Stimulated activated CD4-positive, alpha-beta T cell treated with anti-CD3 and anti-CD28 coated beads, TNF-alpha, amount 100 ng/mL, for 24 hours (primary cell): ENCODE data around the gene MRE11.
"Not testable (repeated sequence)": the region's sequence is repeated elsewhere in the genome, so short reads cannot be mapped to it uniquely, and the experiment has no call there.

ENCODE experiments used
- DNase-seq, 3 experiments: peaks; one replicate each; pipeline ENCODE4 v3.0.0-alpha.2; 2020; ENCODE audit warnings: low read depth in 3 of 3

MRE11 gene

DNA sequence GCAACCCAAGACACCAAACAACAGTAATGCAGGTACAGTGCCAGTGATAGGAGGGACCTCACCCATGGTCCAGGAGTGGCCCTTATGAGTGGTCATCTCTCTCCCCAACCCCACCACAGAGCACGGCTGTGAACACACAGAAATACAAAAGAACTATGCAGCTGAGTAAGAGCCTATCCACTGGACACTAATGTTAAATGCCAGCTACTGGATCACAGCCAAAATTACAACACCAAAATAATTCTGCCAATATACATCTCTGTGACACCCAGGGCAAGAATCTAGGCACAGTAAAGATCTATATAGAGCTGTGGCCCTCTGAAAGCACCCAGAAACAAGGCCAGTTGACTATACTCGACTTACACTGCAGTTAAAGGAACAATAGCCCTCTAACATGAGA is 69.6 kb downstream of the MRE11 start:
- DNase-seq: no peak

DNA sequence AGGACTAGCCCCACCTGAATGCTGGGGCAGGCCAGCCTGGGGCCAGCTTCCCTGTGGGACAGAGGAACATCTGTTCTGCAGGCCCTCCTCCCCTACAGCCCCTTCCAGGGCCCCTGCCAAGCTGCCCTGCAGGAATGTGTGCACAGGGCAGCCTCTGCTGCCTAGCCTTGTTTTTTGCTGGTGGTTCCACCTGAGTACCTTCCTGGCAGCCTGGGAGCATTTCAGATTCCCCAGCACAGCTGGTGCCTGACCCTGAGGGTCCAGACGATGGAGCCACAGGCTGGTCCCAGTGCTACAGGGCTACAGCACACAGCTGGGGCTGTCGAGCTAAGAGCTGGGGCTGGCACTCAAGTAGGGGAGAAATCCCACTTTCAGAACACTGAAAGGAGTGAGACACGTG is 70.1 kb downstream of the MRE11 start:
- no peak for DNase-seq

DNA sequence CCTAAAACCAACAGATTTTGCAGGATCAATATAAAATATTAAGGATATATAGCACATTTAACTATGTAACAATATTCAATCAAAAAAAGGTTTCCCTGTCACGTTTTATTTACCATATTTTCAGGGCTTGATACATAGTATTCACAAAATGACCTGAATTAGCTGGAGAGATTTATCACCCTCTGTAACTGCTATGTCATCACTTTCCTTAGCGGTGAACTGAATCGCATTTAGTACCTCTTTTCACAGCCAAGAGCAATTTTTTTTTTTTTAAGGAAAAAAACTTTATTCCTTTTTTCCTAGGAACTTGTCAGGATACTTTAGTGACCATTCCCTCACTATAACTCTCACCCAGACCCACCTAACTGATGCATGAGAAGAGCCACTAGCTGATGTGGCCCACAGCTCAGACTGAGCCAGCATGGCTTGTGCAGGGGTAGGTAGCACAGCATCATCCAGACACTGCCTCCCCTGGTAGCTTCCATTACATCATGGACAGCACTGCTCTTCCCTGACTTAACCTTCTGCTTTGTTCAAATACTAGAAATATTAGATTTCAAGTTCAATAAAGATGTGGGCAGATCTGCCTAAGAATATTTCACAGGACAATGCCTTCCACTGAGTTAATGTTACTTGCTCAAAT is 75.4 kb downstream of the MRE11 start:
- no peak for DNase-seq

DNA sequence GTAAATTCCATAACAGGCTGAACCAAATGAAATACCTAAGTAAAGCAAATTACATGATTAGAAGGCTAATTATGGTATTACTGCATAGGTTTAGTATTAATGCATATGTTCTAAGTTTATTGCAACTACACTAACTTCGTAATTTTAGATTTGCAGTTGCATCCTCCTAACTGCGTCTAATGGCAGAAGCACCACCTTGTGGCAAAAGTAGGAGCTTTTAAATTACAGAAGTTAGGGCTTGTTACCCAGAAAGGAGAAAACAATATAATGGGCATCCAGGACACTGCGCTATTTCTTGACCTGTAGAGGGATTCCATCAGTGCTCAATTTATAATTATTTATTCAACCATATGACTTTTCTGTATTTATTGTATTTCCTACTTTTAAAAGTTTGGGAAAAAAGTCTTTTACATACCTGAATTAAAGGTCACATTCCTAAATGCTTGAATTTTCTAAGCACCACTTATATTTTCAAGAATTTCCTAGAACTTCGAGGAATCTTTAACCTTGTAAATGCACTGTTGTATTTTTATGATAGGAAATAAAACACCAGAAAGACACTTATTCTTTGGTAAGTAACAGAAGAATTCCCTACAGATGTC is 76.2 kb downstream of the MRE11 start:
- no peak for DNase-seq

DNA sequence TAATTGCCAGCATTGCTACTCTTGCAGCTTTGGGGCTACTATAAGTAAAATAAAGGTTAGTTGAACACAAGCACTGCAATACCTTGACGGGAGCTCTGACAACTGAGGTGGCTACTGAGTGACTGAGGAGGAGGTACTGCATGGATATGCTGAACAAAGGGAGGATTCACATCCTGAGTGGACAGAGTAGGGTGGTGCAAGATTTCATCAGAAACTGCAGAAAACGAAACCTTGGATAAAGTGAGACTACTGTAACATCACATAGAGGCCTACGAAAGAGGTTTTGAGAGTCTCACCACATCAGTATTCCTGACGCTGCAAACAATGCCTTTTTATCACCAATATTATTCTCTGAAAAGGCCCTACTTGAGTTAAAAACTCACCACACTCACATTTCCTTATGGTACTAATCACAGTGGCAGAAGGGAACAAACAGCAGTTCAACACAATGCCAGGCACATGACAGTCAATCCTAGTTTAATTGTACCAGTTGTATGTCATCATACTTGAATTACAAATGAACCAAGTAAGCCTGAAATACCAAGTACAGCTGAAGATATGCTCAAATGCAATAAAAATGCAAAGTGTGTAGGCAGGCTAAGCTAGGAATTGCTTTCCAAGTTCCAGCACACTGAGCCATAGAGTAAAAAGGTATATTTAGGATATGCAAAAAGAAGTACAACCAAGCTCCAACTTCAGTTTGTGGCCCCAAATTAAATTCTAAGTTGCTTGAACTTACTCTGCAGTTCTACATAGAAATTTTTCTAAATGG is 88.4 kb downstream of the MRE11 start:
- no peak for DNase-seq

DNA sequence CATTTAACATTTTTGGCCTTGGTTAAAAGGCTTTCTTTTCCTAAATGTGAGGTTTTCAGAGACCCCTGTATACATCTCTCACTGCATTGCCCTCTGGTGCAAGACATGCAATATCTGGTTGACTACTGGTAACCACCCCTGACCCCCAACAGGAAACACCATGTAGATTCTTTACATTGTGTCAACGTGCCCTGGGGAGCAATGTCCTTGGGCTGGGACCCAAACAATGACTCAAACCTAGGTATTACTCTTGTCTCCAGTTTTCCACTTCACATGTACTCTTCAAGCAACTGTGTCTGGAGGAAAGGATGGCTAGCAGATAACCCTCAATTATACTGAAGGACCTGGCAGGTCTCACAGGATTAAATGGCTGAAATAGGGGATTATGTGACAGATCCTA is 91.3 kb downstream of the MRE11 start:
- DNase-seq: no peak

DNA sequence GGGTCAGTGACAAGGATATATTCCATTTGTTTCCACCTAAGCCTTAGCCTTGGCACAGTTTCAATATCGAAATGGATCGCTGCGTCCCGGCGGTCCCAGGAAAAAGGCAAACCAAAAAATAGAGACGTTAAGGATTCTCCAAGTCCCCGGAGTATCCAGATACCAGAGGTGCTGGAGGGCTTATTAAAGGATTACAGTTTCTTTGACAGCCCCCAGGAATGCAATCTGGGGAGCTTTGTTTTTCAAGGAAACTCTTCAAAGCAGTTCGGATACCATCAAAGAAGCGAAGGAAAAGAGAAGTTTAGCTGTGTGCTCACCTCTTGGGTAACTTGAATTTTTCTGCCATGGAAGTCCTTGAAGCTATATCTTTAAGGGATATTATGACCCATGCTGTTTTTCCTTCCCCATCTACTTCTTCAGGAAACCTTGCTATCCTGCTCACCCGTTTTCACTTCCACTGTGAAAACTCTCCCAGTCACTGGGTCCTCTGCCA is 91.8 kb downstream of the MRE11 start:
- no peak for DNase-seq

DNA sequence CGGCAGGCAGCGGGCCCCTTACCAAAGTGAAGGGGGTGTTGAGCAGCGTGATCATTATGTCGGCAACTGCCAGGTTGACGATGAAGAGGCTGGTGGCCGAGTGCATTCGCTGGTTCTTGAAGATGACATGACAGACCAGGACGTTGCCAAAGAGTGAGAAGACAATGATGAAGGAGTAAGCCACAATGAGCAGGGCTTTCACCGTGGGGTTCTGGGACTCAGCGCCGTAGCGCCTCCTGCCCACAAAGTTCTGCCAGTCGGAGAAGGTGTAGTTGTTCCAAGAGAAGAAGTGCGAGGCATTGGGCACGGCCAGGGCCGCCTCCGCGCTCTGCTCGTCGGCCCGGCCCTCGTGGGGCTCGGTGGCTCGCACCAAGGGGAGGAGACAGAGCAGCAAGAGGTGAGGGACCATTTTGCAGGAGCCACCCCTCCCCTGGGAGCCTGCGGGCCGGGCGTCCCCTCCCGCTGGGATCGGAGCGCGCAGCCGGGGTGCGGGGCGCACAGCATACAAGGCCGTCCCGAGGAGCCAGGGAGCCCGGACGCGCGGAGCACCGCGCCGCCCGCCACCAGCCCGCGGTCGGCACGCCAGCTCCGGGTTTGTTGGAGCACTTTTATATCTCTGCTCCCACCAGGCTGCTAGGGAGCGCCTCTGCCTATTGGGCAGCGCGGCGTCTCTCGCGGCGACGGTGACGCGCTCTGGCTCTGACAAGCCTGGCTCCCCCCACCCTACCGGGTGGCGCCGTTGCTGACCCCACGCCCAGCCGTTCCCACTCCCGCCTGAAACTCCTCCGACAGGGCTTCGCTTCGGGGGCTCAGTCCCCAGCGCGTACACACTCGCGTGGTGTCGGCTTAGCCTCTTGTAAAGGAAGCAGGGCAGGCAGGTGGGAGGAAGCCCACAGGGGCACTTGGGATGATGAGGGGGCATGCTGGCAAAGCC is 92.5 kb downstream of the MRE11 start, which contains the start of gene GPR83:
Gene GPR83, minus strand, starts transcription at position 581 of the 934 bp plus-strand sequence. Its CDS starts 172 bp downstream, at position 409.
- DNase-seq: no peak

DNA sequence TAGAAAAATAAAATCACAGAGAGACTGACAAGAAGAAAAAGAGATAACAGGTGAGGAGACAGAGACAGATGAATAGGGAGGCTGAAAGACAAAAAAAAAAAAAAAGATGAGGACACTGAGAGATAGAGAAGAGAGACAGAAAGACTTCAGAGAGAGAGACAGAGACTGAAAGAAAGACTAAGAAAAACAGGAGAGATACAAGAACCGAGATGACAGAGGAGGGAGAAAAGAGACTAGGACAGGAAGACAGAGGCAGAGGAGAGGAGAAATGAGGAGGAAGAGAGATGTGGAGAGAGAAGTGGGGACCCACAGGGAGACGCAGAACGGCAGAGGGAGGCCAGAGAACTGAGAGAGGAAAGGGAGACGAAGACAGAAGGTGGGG is 93.2 kb downstream of the MRE11 start:
- no peak for DNase-seq

DNA sequence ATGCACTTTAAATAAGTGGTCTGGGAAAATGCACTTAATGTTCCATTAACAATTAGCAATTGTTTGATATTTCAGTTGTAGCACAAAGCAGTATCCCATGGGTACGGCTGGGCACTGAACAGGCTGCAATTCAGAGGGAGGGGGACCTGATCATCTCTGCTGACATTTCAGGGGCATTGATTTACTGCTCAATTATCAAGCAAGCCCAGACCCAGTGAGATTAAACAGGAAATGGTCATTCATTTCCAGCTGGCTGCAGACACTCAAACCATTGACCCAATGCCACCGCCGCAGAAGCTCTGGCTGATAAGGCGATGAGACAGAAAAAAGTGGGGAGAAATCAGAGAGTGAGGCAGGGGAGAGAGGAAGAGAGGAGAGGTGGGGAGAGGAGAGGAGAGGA is 93.6 kb downstream of the MRE11 start:
- no peak for DNase-seq

DNA sequence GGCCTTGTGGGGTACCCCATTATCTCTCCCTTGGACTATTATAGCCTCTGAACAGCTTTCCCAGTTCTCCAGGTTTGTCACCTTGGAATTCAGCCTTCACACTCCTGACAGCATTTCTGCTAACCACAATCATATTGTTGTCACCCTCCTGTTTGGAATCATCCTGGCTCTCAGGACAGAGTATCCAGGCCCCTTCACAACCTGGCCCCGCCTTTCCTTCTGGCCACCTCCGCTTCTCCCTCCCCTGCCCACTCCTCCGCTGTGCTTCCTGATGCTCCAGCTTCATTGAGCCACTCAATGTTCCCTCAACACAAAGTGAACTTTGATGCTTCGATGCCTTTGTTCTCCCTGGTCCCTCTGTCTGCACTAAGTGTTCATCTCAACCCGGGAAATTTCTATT is 95.5 kb downstream of the MRE11 start:
- DNase-seq: no peak

DNA sequence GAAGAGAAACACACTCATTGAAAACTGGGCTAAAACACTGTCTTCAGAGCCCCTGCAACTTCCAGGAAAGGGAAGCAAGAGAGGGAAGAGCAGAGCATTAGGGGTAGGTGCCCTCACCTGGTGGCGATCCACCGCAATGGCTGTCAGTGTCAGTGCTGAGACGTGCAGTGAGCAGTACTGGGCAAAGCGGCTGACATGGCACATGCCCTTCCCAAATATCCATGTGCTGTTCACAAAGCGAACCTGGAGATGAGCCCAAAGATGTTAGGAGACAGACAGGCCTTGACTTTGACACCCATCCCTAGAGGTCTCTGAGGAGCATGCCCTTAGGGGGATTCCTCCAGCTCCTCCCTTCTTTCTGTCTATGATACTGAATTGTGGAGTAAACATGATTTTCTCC is 97.4 kb downstream of the MRE11 start:
- DNase-seq: no peak

DNA sequence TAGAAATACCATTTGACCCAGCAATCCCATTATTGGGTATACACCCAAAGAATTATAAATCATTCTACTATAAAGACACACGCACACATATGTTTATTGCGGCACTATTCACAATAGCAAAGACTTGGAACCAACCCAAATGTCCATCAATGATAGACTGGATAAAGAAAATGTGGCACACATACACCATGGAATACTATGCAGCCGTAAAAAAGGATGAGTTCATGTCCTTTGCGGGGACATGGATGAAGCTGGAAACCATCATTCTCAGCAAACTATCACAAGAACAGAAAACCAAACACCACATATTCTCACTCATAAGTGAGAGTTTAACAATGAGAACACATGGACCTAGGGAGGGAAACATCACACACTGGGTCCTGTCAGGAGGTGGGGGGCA is 101.7 kb downstream of the MRE11 start:
- not testable (repeated sequence) for DNase-seq

DNA sequence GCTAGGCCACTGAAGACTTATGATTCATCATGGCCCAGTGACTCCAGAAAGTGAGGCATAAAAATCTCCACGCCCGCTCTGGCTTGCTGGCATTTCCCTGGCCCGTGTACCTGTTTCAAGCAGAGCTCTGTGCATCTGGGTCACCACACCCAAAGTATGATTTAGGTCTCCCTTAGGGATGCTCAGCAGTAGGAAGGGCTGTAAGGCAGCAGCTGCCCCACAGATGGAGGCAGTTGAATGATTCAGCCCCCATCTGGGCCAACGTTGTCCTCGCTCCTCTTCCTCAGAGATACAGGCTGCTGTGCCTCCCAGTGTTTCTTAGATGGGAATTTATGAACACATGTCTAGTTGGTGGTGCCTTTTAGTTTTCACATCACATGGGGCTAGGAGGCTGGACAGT is 114.0 kb downstream of the MRE11 start:
- DNase-seq: no peak

DNA sequence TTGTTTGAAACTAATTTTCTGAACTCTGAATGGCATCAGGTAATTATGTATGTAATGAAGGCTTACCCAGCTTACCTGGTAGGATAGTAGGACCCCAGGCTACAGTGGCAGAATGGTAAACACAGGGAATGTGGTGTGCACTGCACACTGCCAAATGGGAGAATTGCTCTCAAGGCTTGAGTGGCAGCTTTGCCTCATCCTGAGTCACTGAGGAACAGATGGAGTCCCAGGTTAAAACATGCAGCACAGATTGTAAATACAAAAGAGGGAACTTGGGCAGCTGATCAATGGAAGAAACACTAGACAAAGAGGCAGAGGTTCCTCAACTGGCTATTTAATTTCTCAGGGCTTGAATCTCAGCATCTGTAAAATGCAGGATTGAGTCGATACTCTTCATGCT is 116.8 kb downstream of the MRE11 start:
- no peak for DNase-seq

DNA sequence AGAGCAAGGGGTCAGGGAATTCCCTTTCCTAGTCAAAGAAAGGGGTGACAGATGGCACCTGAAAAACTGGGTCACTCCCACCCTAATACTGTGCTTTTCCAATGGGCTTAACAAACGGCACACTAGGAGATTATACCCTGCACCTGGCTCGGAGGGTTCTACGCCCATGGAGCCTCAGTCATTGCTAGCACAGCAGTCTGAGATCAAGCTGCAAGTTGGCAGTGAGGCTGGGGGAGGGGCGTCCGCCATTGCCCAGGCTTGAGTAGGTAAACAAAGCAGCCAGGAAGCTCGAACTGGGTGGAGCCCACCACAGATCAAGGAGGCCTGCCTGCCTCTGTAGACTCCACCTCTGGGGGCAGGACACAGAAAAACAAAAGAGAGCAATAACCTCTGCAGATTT is 123.1 kb downstream of the MRE11 start:
- DNase-seq: not testable (repeated sequence)
